ENCODE data around the gene NACA2. TPM values are rescaled to one million over a fixed set of nuclear protein-coding genes. Genes with fewer than 3 reads are reported as not detected.

NACA2 gene
- total and polyA plus RNA-seq, 2 of the 4 experiments (the other 2 are of a cell fraction), result not detected

DNA sequence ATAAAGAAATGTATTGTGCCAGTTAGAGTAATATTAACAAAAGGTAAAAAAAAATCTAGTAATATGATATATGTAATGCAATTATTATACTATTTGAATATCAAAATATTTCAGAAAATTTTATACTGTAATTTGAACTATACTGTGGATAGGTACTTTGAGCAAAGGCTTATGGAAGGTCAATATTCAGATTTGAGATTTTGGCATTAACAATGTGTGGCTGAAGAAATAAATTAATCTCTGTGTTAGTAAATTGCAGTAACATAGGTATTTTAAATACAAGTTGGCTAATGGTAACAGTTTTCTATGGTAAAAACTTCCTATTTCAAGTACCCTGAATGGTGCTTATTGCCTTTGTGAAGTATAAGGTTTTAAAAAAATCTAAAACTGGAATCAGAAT, 23.2 kb upstream of the NACA2 start:
- no peaks in the 10 kb centered on the region for H3K9me3 ChIP-seq (ENCODE audit: control insufficient read depth, insufficient read depth, low read length)
- no peaks in the 10 kb centered on the region for H4K20me1 ChIP-seq (ENCODE audit: insufficient read depth, low read length)
- dilution Hi-C loops (cut with HindIII; ENCODE audit: low sequenced_read_pairs, unreplicated experiment), result no loop called here
- H3K4ac ChIP-seq (ENCODE audit: low read depth, low read length), result no peak overlapping the region
- no peak overlapping the region for H3K27ac ChIP-seq (ENCODE audit: insufficient read depth, low read length)
- H2BK20ac ChIP-seq (ENCODE audit: low read depth, low read length), result no peak overlapping the region
- intact Hi-C loops (cut with micrococcal nuclease), result no loop called here
- DNase-seq (no peak), ATAC-seq (ENCODE audit: low read depth) (no peak)
- H3K9ac ChIP-seq (ENCODE audit: low read depth, low read length), result no peak overlapping the region
- no TSS peak for BruUV-seq (replicated peaks)
- H4K8ac ChIP-seq (ENCODE audit: low read depth in 2 of 2, low read length in 2 of 2), result no peak overlapping the region
- H3K4me1 ChIP-seq (ENCODE audit: control insufficient read depth, insufficient read depth, low read length), result peaks cover 4% of the 10 kb centered on the region
- H3K23ac ChIP-seq (ENCODE audit: low read depth, low read length), result no peak overlapping the region
- no peak overlapping the region for H2BK15ac ChIP-seq (ENCODE audit: low read depth, low read length)
- CTCF ChIA-PET, result no interaction called here
- H3K27me3 ChIP-seq (ENCODE audit: control insufficient read depth, insufficient read depth, low read length), result no peaks in the 10 kb centered on the region
- in situ Hi-C loops (cut with MboI; ENCODE audit: low sequenced_read_pairs), result no loop called here
- H3K79me1 ChIP-seq (ENCODE audit: low read depth in 1 of 2, low read length in 2 of 2), result no peaks in the 10 kb centered on the region
- H2AK9ac ChIP-seq (replicated peaks; ENCODE audit: low read depth, low read length, poor library complexity), result no peak overlapping the region
- H3K56ac ChIP-seq (ENCODE audit: extremely low read depth, insufficient read depth, low read length), result no peak overlapping the region
- POLR2A ChIA-PET (ENCODE audit: unreplicated experiment), result no interaction called here
- H3K4me2 ChIP-seq (ENCODE audit: low read depth, low read length), result no peak overlapping the region
- no peak overlapping the region for H4K91ac ChIP-seq (ENCODE audit: insufficient read depth, low read depth, low read length)
- no peak overlapping the region for H2AK5ac ChIP-seq (ENCODE audit: low read depth, low read length)
- H3K14ac ChIP-seq (replicated peaks; ENCODE audit: low read depth, low read length), result no peak overlapping the region
- H3K36me3 ChIP-seq (ENCODE audit: control insufficient read depth, insufficient read depth, low read length), result no peaks in the 10 kb centered on the region
- no peak overlapping the region for H2AFZ ChIP-seq (replicated peaks; ENCODE audit: low read length, poor library complexity)
- no peak overlapping the region for H2BK120ac ChIP-seq (ENCODE audit: low read depth, low read length)
- peaks cover 2% of the 10 kb centered on the region; the same call in 1 of the 2 replicates for H3K9me1 ChIP-seq (ENCODE audit: insufficient read depth, low read length)
- no peak for TF ChIP-seq SMC3 (IDR thresholded peaks at IDR 0.05; ENCODE audit: low read depth, low read length)
- H4K5ac ChIP-seq (ENCODE audit: low read depth, low read length), result no peak overlapping the region
- H2BK5ac ChIP-seq (ENCODE audit: low read depth, low read length, poor library complexity, severe bottlenecking), result no peak overlapping the region
- no peak overlapping the region for H3K18ac ChIP-seq (ENCODE audit: low read depth, low read length)
- no peak overlapping the region for H3K4me3 ChIP-seq (ENCODE audit: insufficient read depth, low read depth, low read length)

All from IMR-90 (cell line).